OCI-LY1 (cell line): ENCODE measurements around the gene ENTPD6.

Experiments
- H2AFZ ChIP-seq: fragments of 200-600 bp; sonication (generic), shearing (Covaris generic); 2 replicates; pipeline ENCODE4 v1.6.0; 2014; ENCODE audit warnings: antibody characterized with exemption, mild to moderate bottlenecking, low read length
- H3F3A ChIP-seq: fragments of 200-600 bp; sonication (generic), shearing (Covaris generic); 2 replicates; pipeline ENCODE4 v1.6.0; 2014; ENCODE audit warnings: mild to moderate bottlenecking, antibody characterized with exemption, low read length, moderate library complexity; ENCODE audit not compliant: insufficient read depth
- H3K27ac ChIP-seq: fragments of 200-600 bp; sonication (generic); 2 replicates; pipeline ENCODE4 v1.5.1; 2014; ENCODE audit warnings: low read length, mixed run types, mild to moderate bottlenecking, low read depth; ENCODE audit not compliant: poor library complexity, severe bottlenecking
- H3K27me3 ChIP-seq: fragments of 200-600 bp; sonication (generic); 2 replicates; pipeline ENCODE4 v1.6.0; 2014; ENCODE audit warnings: antibody characterized with exemption, mild to moderate bottlenecking, low read length, moderate library complexity; ENCODE audit not compliant: insufficient read depth
- H3K36me3 ChIP-seq: fragments of 200-600 bp; sonication (generic); 2 replicates; pipeline ENCODE4 v1.6.1; 2014; ENCODE audit warnings: mild to moderate bottlenecking, antibody characterized with exemption, low read length, moderate library complexity, mixed read lengths; ENCODE audit not compliant: insufficient read depth
- H3K4me1 ChIP-seq: fragments of 200-600 bp; sonication (generic); 2 replicates; pipeline ENCODE4 v1.5.1; 2014; ENCODE audit warnings: mild to moderate bottlenecking, low read length, moderate library complexity; ENCODE audit not compliant: insufficient read depth, severe bottlenecking
- H3K4me2 ChIP-seq: fragments of 200-600 bp; sonication (generic), shearing (Covaris generic); 2 replicates; pipeline ENCODE4 v1.6.1; 2014; ENCODE audit warnings: low read length
- H3K4me3 ChIP-seq: fragments of 200-600 bp; sonication (generic); 2 replicates; pipeline ENCODE4 v1.5.1; 2014; ENCODE audit warnings: low read length, low read depth, mild to moderate bottlenecking, mixed read lengths; ENCODE audit not compliant: poor library complexity, severe bottlenecking
- H3K79me2 ChIP-seq: fragments of 200-600 bp; shearing (Covaris generic); 2 replicates; pipeline ENCODE4 v1.6.1; 2016; ENCODE audit warnings: mixed run types, low read length, mixed read lengths; ENCODE audit not compliant: insufficient read depth
- H3K9ac ChIP-seq: fragments of 200-600 bp; sonication (generic), shearing (Covaris generic); 2 replicates; pipeline ENCODE4 v1.6.1; 2014; ENCODE audit warnings: mild to moderate bottlenecking, low read length, mixed read lengths
- H3K9me2 ChIP-seq: fragments of 200-600 bp; sonication (generic), shearing (Covaris generic); 2 replicates; pipeline ENCODE4 v1.6.1; 2014; ENCODE audit warnings: low read depth, mild to moderate bottlenecking, low read length, mixed read lengths
- H3K9me3 ChIP-seq: fragments of 200-600 bp; shearing (Covaris generic); 2 replicates; pipeline ENCODE4 v1.6.1; 2014; ENCODE audit warnings: low read length, mixed read lengths
- H4K20me1 ChIP-seq: fragments of 200-600 bp; sonication (generic), shearing (Covaris generic); 2 replicates; pipeline ENCODE4 v1.6.0; 2016; ENCODE audit warnings: mild to moderate bottlenecking, low read length; ENCODE audit not compliant: insufficient read depth
- CTCF ChIP-seq: fragments of 200-600 bp; sonication (generic), shearing (Covaris generic); IDR thresholded peaks from 2 replicates; pipeline ENCODE4 v1.5.1; 2017; ENCODE audit warnings: mild to moderate bottlenecking, antibody characterized with exemption, low read length, moderate library complexity, mixed read lengths
- EZH2 ChIP-seq: fragments of 200-600 bp; sonication (generic), shearing (Covaris generic); IDR thresholded peaks from 2 replicates; pipeline ENCODE4 v1.8.0; 2017; ENCODE audit warnings: borderline replicate concordance, mixed run types, mild to moderate bottlenecking, antibody characterized with exemption, low read length, moderate library complexity, mixed read lengths

ENTPD6 gene

DNA sequence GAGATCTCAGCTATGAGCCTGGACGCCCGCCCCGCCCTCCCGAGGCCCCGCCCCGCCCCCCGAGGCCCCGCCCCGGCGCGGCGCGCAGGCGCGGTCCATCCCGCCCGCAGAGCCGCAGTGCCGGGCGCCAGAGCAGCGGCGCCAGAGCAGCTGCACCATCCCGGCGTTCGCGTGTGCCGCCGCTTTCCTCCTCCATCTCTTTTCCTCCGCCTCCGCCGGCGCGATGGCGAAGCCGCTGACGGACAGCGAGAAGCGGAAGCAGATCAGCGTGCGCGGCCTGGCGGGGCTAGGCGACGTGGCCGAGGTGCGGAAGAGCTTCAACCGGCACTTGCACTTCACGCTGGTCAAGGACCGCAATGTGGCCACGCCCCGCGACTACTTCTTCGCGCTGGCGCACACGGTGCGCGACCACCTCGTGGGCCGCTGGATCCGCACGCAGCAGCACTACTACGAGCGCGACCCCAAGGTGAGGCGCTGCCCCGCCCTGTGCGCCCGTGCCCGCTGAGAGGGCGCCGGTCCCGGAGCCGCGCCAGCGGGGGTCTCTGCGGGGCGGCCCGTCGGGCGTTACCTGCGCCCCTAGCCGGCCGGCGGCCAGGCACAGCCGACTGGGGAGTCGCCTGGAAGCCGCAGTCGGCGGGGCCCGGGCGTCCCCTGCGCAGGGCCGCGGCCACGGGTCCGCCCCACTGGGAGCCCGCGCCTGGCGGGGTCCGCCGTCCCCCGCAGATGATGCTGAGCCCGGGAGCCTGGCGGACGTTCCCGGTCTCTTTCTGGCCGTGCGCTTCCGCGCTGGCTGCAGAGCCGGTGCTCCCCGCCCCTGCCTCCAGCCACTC lies 52.7 kb downstream of the ENTPD6 start, which contains the start of gene PYGB:
Gene PYGB (plus strand): TSS at position 130 of the 830 bp plus-strand sequence. CDS start 94 bp downstream, at position 224.
- Histone ChIP-seq H4K20me1 (no peaks in the 10 kb centered on the region), H3F3A (no peaks in the 10 kb centered on the region), H3K36me3 (peaks cover 9% of the 10 kb centered on the region), H3K9me2 (no peaks in the 10 kb centered on the region), H3K4me3 (peak within 1 kb of the TSS; percentile 73), H3K79me2 (peaks cover 42% of the 10 kb centered on the region), H3K9me3 (no peaks in the 10 kb centered on the region), H3K4me1 (peaks cover 43% of the 10 kb centered on the region), H3K9ac (peak within 1 kb of the TSS; percentile 75), H3K27ac (peak within 1 kb of the TSS; percentile 39), H2AFZ (no peak within 1 kb of the TSS), H3K4me2 (peak within 1 kb of the TSS; percentile 86), H3K27me3 (no peaks in the 10 kb centered on the region)
- TF ChIP-seq CTCF = no peak
- TF ChIP-seq EZH2 = no peak

- Histone ChIP-seq H3K4me3 (peak overlapping the region; percentile 73), H3K79me2 (peaks cover 42% of the 10 kb centered on the region), H3K4me2 (peak overlapping the region; percentile 82), H3K4me1 (peaks cover 43% of the 10 kb centered on the region), H3K9ac (peak overlapping the region; percentile 66), H3K9me3 (no peaks in the 10 kb centered on the region), H2AFZ (no peak overlapping the region), H3K36me3 (peaks cover 9% of the 10 kb centered on the region), H4K20me1 (no peaks in the 10 kb centered on the region), H3F3A (no peaks in the 10 kb centered on the region), H3K27ac (no peak overlapping the region), H3K27me3 (no peaks in the 10 kb centered on the region), H3K9me2 (no peaks in the 10 kb centered on the region)
- TF ChIP-seq CTCF (no peak), EZH2 (no peak)
These were observed 53.3 kb downstream of the ENTPD6 start for GRCh38 chr20:25248786-25249172.

GRCh38 chr20:25249198-25249931 lies 53.9 kb downstream of the ENTPD6 start:
- no peak overlapping the region for H2AFZ ChIP-seq
- H3K27ac ChIP-seq = no peak overlapping the region
- no peaks in the 10 kb centered on the region for H3K9me3 ChIP-seq
- H3K4me1 ChIP-seq = peaks cover 43% of the 10 kb centered on the region
- H3K9ac ChIP-seq = peak overlapping the region; percentile 66; the same call in 1 of the 2 replicates
- no peaks in the 10 kb centered on the region for H3K27me3 ChIP-seq
- peaks cover 9% of the 10 kb centered on the region for H3K36me3 ChIP-seq
- no peaks in the 10 kb centered on the region for H3K9me2 ChIP-seq
- no peak for TF ChIP-seq CTCF
- no peak for TF ChIP-seq EZH2
- H4K20me1 ChIP-seq = no peaks in the 10 kb centered on the region
- H3F3A ChIP-seq = no peaks in the 10 kb centered on the region
- peak overlapping the region; percentile 73 for H3K4me3 ChIP-seq
- H3K4me2 ChIP-seq = peak overlapping the region; percentile 82
- H3K79me2 ChIP-seq = peaks cover 47% of the 10 kb centered on the region
